ENCODE measurements around the gene CD27.

The CD27 gene

GRCh38 chr12:6460751-6461371, 16.1 kb downstream of the CD27 start:
- TF ChIP-seq, protein P1, sequence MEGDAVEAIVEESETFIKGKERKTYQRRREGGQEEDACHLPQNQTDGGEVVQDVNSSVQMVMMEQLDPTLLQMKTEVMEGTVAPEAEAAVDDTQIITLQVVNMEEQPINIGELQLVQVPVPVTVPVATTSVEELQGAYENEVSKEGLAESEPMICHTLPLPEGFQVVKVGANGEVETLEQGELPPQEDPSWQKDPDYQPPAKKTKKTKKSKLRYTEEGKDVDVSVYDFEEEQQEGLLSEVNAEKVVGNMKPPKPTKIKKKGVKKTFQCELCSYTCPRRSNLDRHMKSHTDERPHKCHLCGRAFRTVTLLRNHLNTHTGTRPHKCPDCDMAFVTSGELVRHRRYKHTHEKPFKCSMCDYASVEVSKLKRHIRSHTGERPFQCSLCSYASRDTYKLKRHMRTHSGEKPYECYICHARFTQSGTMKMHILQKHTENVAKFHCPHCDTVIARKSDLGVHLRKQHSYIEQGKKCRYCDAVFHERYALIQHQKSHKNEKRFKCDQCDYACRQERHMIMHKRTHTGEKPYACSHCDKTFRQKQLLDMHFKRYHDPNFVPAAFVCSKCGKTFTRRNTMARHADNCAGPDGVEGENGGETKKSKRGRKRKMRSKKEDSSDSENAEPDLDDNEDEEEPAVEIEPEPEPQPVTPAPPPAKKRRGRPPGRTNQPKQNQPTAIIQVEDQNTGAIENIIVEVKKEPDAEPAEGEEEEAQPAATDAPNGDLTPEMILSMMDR (IDR thresholded peaks at IDR 0.05; ENCODE audit: control extremely low read depth, extremely low read depth, low read depth, missing control alignments): no peak
- ChIA-PET POLR2A (interaction anchor here (0.5 to 4.2 kb wide), 8 partner anchors 8 to 244 kb away, joined by 3 to 73 read pairs (median 6); partner anchors contain the start of genes TAPBPL and VAMP1), CTCF (interaction anchor here (1.1 to 8.0 kb wide), 12 partner anchors 9 to 102 kb away, joined by 3 to 84 read pairs (median 6); partner anchors contain the start of genes CD27, TAPBPL and VAMP1)
- DNase-seq (ENCODE audit: extremely low spot score): no peak

DNA sequence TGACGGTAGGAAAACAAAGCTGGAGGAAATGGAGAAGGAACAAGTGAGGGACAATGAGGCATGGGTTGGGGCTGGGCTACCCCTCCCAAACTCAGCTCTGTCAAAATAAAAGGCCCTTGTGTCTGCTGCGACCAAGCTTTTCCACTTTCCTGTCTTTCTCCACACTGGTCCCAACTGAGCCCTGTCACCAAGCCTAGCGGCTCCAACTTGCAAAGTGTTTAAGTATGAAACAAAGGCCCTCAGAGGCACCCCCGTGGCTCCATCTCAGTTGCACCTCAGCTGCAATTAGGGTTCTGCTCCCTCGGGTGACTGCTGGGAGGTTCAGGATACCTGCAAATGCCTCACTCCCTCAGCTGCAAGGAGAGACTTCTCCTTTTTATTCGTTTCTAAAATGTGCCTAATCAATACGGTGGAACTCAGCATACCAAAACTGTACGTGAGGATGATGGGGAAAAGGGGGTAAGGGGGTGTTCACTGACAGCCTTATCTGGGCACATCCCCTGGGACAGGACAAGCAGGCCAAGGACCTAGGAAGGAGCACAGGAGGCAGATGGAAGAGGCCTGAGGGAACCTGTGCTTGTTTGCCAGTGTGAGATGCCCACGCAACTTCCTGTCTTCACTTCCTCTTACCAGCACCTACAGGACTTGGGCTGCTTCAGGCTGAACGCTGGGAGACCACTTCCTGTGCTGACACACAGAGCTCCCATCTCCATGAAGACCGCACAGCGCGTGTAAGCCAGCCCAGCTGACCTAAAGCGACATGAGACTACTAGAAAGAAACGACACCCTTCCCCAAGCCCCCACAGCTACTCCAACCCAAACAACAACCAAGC, 16.9 kb downstream of the CD27 start:
- TF ChIP-seq, protein P1 (IDR thresholded peaks at IDR 0.05; ENCODE audit: control extremely low read depth, extremely low read depth, low read depth, missing control alignments): no peak
- ChIA-PET POLR2A (interaction anchor here (0.6 to 4.2 kb wide), 8 partner anchors 7 to 74 kb away, joined by 3 to 73 read pairs (median 6); partner anchors contain the start of genes TAPBPL and VAMP1), CTCF (interaction anchor here (1.1 to 8.0 kb wide), 13 partner anchors 9 to 96 kb away, joined by 3 to 84 read pairs (median 7); partner anchors contain the start of genes CD27, MRPL51, TAPBPL and VAMP1)
- DNase-seq (ENCODE audit: extremely low spot score): peak; percentile 84

DNA sequence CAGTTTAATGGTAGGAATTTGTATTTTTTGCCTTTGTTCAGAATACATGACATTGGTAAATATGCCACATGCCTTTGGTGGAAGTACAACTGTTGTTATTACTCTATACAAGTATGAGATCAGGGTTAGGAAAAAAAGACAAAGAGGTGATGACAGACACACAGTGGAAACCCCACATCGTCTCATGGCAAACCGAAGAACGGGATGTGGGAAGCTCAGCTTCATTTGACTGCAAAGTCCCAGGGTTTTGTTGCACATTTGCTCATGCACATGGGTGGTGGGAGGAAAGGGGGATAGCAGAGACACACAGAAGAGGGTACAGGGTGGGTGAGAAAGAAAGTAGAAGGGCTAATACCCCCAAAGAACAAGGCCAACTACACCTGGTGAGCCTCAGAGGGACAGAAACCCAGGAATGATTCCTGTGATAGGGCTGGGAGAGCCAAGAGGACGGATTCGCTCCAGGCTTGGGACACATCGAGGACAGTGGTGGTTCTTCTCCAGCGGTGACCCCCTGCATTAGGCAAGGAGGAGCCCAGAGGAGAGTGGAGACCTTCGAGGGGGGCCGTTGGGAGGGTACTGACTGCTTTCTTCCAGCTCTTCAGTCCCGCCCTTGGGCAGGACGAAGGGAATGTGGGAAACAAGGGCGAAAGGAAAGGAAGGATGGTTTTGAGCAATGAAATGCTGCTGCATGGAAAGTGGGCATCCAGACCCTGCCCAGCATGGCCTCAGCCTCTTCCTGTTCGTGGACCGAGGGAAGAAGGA, 17.7 kb downstream of the CD27 start:
- ChIA-PET POLR2A (interaction anchor here (0.6 to 4.2 kb wide), 5 partner anchors 8 to 75 kb away, joined by 3 to 73 read pairs (median 8); partner anchors contain the start of genes TAPBPL and VAMP1), CTCF (interaction anchor here (1.3 to 8.0 kb wide), 11 partner anchors 8 to 75 kb away, joined by 3 to 84 read pairs (median 7); partner anchors contain the start of genes CD27, MRPL51, TAPBPL and VAMP1)
- TF ChIP-seq, protein P1 (IDR thresholded peaks at IDR 0.05; ENCODE audit: control extremely low read depth, extremely low read depth, low read depth, missing control alignments): no peak
- no peak for DNase-seq (ENCODE audit: extremely low spot score)

GRCh38 chr12:6463216-6463615, 18.5 kb downstream of the CD27 start:
- DNase-seq (ENCODE audit: extremely low spot score): no peak
- TF ChIP-seq, protein P1 (IDR thresholded peaks at IDR 0.05; ENCODE audit: control extremely low read depth, extremely low read depth, low read depth, missing control alignments): no peak
- ChIA-PET POLR2A (interaction anchor here (0.7 to 1.1 kb wide), 2 partner anchors 17 to 40 kb away, joined by 3 to 4 read pairs; no protein-coding TSS in a partner anchor), CTCF (interaction anchor here (1.1 to 8.0 kb wide), 9 partner anchors 11 to 127 kb away, joined by 3 to 84 read pairs (median 5); partner anchors contain the start of genes CD27, MRPL51 and TAPBPL)

DNA sequence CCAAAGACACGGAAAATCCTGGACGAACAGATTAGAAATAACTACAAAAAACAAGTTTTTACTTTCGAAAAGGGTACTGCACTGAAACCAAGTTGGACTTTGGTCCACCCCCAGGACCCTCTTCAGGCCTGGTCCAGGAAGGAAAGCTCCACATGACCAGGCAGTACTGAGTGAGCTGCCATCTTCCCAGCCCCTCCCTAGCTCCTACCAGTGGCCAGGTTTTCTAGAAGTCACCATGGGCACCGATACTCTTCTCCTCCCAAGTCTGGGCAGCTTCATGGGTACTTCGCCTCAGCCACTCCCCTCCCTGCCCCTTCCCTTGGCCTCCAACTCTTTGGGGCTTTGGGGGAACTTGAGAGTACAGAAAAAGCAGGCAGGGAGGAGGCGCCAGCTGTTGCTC, 19.1 kb downstream of the CD27 start:
- TF ChIP-seq, protein P1 (IDR thresholded peaks at IDR 0.05; ENCODE audit: control extremely low read depth, extremely low read depth, low read depth, missing control alignments): no peak
- CTCF ChIA-PET: interaction anchor here (1.1 to 8.0 kb wide), 8 partner anchors 12 to 128 kb away, joined by 3 to 84 read pairs (median 6); partner anchors contain the start of genes CD27, MRPL51 and TAPBPL
- no peak for DNase-seq (ENCODE audit: extremely low spot score)
- POLR2A ChIA-PET: interaction anchor here (0.7 to 1.1 kb wide), 2 partner anchors 17 to 40 kb away, joined by 3 to 4 read pairs; no protein-coding TSS in a partner anchor
